Measurements from ENCODE around the gene CAMKK2. TPM values are rescaled to one million over a fixed set of nuclear protein-coding genes. Genes with fewer than 3 reads are reported as not detected.

The CAMKK2 gene
- total and polyA plus RNA-seq, 9 of the 15 experiments (the other 6 are each of a cell fraction or from before 2014, with no cell fraction given), result 4.3 to 32.0 (median 18.2) TPM

- Histone ChIP-seq H3K4me2 (ENCODE audit: insufficient read depth, low read length) (no peak overlapping the region), H3K4me1 (replicated peaks in 1 of 2; ENCODE audit: control insufficient read depth in 2 of 2, insufficient read depth in 2 of 2, low read length in 2 of 2) (peaks cover under 1 to 12% of the 10 kb centered on the region in 2 experiments; a peak in 2 of 5 replicates), H3K79me2 (ENCODE audit: control insufficient read depth, insufficient read depth, low read length) (no peaks in the 10 kb centered on the region), H2AFZ (ENCODE audit: low read depth, low read length) (no peak overlapping the region), H3K4me3 (no peak overlapping the region), H4K20me1 (replicated peaks; ENCODE audit: control insufficient read depth, insufficient read depth, low read length) (no peaks in the 10 kb centered on the region), H3K36me3 (ENCODE audit: control insufficient read depth, insufficient read depth, low read length) (peaks cover 8% of the 10 kb centered on the region; the same call in 1 of the 3 replicates), H3K27me3 (ENCODE audit: control insufficient read depth in 2 of 2, insufficient read depth in 2 of 2, low read length in 2 of 2) (no peaks in the 10 kb centered on the region), H3K9me1 (ENCODE audit: control insufficient read depth, insufficient read depth, low read length) (no peaks in the 10 kb centered on the region), H3K9me3 (replicated peaks; ENCODE audit: control insufficient read depth, insufficient read depth, low read depth, low read length) (no peaks in the 10 kb centered on the region), H3K9ac (ENCODE audit: insufficient read depth in 1 of 2, low read depth in 2 of 2, low read length in 2 of 2) (no peak overlapping the region), H3K27ac (ENCODE audit: extremely low read depth, low read depth, low read length) (no peak overlapping the region)
- no TSS peak for BruUV-seq (replicated peaks)
- TF ChIP-seq BCOR (IDR thresholded peaks at IDR 0.05) (no peak), TFAP4 (CRISPR knock-in tag; IDR thresholded peaks at IDR 0.05; ENCODE audit: borderline replicate concordance) (no peak), WHSC1 (IDR thresholded peaks at IDR 0.05; ENCODE audit: low read length) (peak; percentile 33), ZNF311 (CRISPR knock-in tag; IDR thresholded peaks at IDR 0.05) (no peak), BACH1 (tag; IDR thresholded peaks at IDR 0.05) (no peak), MXI1 (IDR thresholded peaks at IDR 0.05; ENCODE audit: low read depth, low read length) (no peak), POLR2G (IDR thresholded peaks at IDR 0.05; ENCODE audit: low read depth, low read length) (peak; percentile 67), ZNF79 (CRISPR knock-in tag; IDR thresholded peaks at IDR 0.05; ENCODE audit: low read depth) (no peak), PTBP1 (IDR thresholded peaks at IDR 0.05; ENCODE audit: low read depth, low read length) (no peak), SMARCC2 (IDR thresholded peaks at IDR 0.05; ENCODE audit: low read depth) (no peak), ZNF778 (CRISPR knock-in tag; IDR thresholded peaks at IDR 0.05) (no peak), SAP30 (IDR thresholded peaks at IDR 0.05; ENCODE audit: borderline replicate concordance, insufficient read depth, low read depth, low read length, poor library complexity, severe bottlenecking) (no peak)
- POLR2A ChIA-PET, result interaction anchor here (0.5 to 1.5 kb wide), 3 partner anchors 9 to 35 kb away, joined by 3 to 5 read pairs (median 3); no protein-coding TSS in a partner anchor
- no peak for DNase-seq (ENCODE audit: extremely low read depth in 1 of 4, low spot score in 3 of 4)
- in situ Hi-C loops (cut with MboI) (loop anchor here (5.0 kb wide), 1 partner anchor 167 kb away; no protein-coding TSS in a partner anchor), intact Hi-C loops (cut with micrococcal nuclease) (no loop called here)
- ATAC-seq, result no peak
- WGBS (ENCODE audit: insufficient coverage, low coverage, missing lambda C conversion rate), result 92% methylated on average over 22 of the region's 24 CpGs
- FAIRE-seq, result no peak
- CTCF ChIA-PET (ENCODE audit: low intra/inter-chr PET ratio), result interaction anchor here (1.5 to 2.5 kb wide), 2 partner anchors 168 to 224 kb away, joined by 6 to 19 read pairs; no protein-coding TSS in a partner anchor
Observed at GRCh38 chr12:121228919-121229665, 67.4 kb downstream of the CAMKK2 start.

Data from K562 (cell line).